HG02763 (cell line): ENCODE measurements around the gene POLR2H.
"Not testable (repeated sequence)": the region's sequence is repeated elsewhere in the genome, so short reads cannot be mapped to it uniquely, and the experiment has no call there.

Experiments
- ATAC-seq: cut with Tn5 transposase; IDR thresholded peaks from one replicate; pipeline ENCODE4 v1.9.1; 2021; ENCODE audit warnings: mild to moderate bottlenecking, moderate library complexity; ENCODE audit not compliant: unreplicated experiment

The POLR2H gene

DNA sequence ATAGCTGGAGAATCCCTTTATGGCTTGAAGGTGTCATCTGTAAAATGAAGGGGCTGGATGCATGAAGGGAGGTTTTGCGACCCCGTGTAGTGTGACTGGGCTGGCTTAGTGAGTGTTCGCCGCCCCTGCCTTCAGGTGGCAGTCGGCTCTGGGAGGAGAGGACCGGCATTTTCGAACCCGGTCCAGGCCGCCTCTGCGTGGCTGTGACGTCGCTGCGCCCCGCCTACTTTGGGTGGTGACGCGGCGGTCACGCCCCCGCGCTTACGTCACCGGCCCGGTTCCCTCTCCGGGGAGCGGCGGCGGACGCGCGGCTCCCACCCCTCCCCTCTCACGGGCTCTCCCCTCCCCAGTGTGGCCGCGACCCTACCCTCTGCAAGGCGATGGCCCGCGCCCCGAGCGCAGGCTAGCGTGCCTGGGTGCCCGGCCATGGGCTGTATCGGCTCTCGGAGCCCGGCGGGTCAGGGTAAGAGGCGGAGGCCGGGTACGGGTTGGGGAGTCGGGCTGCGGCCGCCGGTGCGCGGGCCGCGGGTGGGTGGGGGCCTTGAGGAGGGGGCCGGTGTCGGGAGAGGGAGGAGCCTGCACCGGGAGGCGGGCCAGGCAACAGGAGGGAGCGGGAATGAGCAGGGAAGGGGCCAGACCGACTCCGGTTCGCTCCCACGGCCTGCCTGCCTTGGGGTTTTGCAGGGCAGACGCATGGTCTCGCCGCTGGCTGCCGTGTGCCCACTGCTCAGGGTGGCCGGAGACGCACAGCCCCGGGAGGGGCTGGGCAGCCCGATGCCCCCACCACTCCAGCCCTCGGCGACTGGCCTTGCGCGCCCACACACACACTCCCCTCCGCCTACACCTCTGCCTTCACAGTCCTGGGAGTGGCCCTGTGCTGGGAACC, 25.6 kb upstream of the POLR2H start:
- peak; percentile 75 for ATAC-seq

- no peak for ATAC-seq
These were observed 24.7 kb upstream of the POLR2H start for GRCh38 chr3:184336547-184337398.

DNA sequence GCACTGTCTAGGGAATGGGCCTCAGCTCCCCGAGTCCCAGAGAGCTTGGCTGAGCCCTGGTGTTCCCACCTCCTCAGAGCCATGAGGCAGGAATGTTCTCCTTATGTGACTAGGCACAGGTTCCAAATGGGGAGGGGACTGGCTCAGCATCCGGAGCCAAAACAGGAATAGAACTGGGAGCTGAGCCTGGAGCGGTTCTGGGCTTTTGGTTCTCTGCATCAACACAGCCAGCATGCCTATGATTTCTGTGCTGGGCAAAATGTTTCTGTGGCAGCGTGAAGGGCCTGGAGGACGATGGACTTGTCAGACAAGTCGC, 24.2 kb upstream of the POLR2H start, which contains the start of gene FAM131A:
TSS of gene FAM131A (plus strand) at position 202 of the 316 bp plus-strand sequence. CDS start at position 233, 31 bp downstream.
- ATAC-seq = no peak

- no peak for ATAC-seq
These were observed 23.5 kb upstream of the POLR2H start for GRCh38 chr3:184337981-184338380.

- no peak for ATAC-seq
These were observed 23.0 kb upstream of the POLR2H start for GRCh38 chr3:184338511-184338945.

GRCh38 chr3:184339001-184339400, 22.5 kb upstream of the POLR2H start:
- no peak for ATAC-seq

DNA sequence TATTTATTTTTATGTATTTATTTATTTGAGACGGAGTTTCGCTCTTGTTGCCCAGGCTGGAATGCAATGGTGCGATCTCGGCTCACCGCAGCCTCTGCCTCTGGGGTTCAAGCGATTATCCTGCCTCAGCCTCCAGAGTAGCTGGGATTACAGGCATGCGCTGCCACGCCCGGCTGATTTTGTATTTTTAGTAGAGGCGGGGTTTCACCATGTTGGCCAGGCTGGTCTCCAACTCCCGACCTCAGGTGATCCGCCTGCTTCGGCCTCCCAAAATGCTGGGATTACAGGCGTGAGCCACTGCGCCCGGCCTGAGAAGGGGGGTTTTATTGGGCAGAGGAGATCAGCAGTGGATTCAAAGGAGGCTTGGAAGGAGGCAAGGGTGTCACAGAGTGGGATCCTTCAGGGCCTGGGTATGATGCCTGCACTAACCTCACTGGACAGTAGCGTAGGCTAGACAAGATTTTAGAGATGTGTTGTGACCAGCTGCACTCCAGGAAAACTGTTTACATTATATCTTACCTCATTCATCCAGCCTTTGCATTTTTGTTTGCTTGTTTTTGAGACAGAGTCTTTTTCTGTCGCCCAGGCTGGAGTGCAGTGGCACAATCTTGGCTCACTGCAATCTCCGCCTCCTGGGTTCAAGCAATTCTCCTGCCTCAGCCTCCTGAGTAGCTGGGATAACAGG, 21.9 kb upstream of the POLR2H start:
- not testable (repeated sequence) for ATAC-seq

DNA sequence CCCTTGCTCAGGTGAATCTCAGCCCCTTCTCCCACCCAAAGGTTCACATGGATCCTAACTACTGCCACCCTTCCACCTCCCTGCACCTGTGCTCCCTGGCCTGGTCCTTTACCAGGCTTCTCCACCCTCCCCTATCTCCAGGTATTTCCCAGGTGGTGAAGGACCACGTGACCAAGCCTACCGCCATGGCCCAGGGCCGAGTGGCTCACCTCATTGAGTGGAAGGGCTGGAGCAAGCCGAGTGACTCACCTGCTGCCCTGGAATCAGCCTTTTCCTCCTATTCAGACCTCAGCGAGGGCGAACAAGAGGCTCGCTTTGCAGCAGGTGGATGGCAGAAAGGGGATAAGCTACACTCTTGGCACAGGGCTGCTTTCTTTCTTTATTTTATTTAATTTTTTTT, 19.6 kb upstream of the POLR2H start:
- no peak for ATAC-seq

DNA sequence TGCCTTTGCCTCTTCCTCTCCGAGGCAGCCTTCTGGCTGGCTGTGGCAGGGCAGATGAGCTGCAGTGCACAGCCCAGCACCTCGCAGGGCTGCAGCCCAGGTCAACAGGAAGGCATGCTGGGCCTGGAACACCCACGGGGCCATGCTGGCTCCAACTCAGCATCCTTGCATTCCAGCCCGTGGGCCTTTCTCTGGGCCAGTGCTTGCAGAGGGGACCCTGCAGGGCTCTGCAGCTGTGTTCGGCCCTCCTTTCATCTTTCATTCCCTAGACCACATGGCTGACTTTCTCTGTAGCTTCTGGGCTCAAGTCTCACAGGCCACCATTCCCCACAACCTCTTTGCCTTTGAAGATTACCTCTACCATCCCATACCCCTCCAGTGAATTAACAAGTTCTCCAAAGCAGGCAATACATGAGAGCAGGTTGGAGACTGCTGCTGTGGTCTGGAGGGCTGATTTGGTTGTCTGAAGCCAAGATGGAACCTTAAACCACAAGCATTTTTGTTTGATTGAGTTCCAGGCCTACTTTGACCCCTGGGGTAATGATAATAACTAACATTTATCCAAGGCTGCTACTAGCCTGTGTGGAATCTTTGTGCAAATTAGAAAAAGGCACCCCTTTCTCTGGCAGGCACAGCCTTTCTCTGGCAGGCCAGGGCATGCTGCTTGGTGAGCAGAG, 18.2 kb upstream of the POLR2H start:
- ATAC-seq = no peak

- ATAC-seq = no peak
These were observed 16.8 kb upstream of the POLR2H start for GRCh38 chr3:184344579-184345316.

- no peak for ATAC-seq
These were observed 16.0 kb upstream of the POLR2H start for GRCh38 chr3:184345317-184346144.

DNA sequence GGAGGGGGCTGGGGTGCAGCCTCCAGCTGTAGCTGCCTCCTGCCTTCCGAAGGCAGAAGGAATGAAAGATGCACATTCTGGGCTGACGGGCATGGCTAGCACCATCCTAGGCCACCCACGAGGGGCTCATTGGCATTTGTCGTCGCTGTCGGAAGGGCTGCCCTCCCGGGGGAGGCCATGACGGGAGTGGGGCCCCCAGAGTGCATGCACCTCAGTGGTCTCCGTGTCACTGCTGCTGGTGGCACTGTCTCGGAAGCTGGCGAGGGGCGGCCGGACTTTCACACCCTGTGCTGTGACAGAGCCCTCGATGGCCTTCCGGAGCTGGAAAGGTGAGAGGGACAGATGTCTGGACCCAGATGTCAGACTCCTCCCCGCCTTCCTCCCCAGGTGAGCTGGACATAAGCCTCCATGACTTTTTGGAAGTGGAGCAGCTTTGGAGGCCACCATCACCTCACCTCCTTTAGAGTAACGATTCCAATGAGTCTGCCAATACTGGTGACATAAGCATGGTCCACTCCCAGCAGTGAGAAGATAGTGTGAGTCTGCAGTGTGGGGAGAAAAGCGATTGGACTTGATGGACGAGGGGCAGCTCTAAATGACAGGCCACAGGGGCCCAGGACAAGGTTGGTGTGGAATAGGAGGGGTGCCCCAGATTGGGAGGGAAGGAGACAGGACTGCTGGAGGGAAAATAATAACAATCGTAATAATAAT, 14.9 kb upstream of the POLR2H start:
- ATAC-seq = no peak

DNA sequence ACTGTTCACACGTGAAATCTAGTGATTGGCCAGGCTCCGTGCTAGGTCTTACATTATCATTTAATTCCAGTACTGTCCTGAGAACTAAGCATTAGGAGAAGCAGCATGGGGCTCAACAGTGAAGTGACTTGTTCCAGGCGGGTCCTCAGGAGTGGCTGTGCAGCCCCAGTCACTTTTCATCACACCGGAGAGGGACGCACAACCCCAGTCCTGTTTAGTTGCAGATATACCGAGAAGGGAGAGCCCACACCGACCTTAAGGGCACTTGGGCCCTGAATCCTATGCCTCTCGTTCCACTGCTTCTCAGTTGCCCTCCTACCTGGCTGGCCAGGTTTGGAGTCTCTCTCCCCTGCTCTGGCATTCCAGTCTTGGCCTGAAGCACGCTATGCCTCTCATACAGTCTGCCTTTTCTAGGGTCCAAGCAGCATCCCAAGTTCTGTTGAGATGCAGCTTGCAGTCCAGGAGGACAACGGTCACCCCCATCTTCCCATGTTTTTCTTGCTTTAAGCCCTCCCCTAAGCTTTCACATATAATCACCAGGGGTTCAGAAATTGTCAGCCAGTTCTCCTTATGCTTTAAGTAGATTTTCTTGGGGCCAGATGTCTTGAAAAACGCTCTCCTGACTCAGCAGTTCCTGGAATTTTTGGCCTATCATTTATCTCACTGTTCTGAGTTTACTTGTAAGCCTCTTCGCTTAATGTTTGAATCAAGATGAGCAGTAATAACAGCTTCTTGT, 14.0 kb upstream of the POLR2H start:
- no peak for ATAC-seq

- no peak for ATAC-seq
These were observed 13.5 kb upstream of the POLR2H start for GRCh38 chr3:184348057-184348382.

DNA sequence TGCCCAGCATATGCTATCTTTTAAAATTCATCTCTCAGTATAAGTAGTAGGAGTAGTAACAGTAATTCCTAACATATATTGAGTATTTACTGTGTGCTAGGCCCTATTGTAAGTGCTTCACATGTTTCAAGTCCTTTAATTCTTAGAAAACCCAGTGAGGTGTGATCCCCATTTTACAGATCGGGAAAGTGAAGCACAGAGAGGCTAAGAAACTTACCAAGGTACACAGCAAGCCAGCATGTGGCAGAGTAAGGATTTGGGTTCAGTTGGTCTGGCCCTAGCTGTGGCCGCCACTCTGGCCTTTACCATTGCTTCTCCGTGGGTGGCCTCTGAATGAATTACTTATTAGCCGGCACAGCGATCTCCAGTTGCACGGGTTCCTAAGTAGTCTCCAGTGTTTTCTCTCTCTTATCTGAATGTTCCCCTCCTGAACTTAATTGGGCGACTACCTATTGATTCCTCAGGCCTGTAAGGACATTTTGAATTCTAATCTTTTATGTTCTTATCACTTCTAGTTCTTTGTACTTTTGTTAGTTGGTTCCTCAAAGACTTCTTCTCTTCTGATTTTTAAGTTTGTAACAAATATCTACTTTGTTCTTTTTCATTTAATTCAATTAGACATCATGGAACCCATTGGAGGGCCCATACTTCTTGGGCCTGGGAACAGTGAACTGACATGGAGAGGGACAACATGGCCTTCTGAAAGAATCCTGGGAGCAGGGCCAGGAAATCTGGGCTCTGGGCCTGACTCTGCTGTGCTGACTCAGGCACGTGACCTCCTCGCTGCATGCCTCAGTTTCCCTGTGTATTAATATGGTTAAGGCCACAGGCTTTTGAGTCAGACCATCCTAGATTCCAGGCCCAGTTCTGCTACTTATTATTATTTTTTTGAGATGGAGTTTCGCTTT, 11.7 kb upstream of the POLR2H start:
- no peak for ATAC-seq

GRCh38 chr3:184350618-184351017, 10.9 kb upstream of the POLR2H start:
- no peak for ATAC-seq
